GM10266 (cell line): Measurements from ENCODE around the gene PRPF39.
A peak's percentile ranks its signal among the peaks of the same experiment; 100 is the strongest.
"Not testable (repeated sequence)": the region's sequence is repeated elsewhere in the genome, so short reads cannot be mapped to it uniquely, and the experiment has no call there.

Experiments used
- DNase-seq: peaks from one replicate; pipeline ENCODE4 v3.0.0; 2012; ENCODE audit errors: extremely low spot score
- TF ChIP-seq, protein P1 (sequence below): IDR thresholded peaks from 2 replicates; pipeline ENCODE4 v1.5.1; 2012; ENCODE audit warnings: mild to moderate bottlenecking, low read depth; ENCODE audit not compliant: control insufficient read depth, insufficient read depth; ENCODE audit errors: missing control alignments

The PRPF39 gene

DNA sequence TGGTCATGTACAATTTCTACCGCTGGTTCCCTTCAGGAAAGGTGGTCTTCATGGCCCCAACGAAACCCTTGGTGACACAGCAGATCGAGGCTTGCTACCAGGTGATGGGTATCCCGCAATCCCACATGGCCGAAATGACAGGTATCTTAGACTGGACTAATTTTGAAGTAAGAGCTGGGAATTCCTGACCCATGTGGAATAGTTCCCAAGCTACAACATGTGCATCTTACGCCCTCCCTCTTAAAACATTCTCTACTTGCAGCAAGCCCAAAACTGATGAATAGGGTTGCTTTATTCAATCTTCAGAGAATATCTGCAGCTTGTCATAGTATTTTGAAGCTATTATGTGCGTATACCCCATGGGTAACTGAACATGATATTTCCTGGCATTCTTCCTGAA lies 52.5 kb downstream of the PRPF39 start:
- TF ChIP-seq, protein P1, sequence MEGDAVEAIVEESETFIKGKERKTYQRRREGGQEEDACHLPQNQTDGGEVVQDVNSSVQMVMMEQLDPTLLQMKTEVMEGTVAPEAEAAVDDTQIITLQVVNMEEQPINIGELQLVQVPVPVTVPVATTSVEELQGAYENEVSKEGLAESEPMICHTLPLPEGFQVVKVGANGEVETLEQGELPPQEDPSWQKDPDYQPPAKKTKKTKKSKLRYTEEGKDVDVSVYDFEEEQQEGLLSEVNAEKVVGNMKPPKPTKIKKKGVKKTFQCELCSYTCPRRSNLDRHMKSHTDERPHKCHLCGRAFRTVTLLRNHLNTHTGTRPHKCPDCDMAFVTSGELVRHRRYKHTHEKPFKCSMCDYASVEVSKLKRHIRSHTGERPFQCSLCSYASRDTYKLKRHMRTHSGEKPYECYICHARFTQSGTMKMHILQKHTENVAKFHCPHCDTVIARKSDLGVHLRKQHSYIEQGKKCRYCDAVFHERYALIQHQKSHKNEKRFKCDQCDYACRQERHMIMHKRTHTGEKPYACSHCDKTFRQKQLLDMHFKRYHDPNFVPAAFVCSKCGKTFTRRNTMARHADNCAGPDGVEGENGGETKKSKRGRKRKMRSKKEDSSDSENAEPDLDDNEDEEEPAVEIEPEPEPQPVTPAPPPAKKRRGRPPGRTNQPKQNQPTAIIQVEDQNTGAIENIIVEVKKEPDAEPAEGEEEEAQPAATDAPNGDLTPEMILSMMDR: no peak
- no peak for DNase-seq

DNA sequence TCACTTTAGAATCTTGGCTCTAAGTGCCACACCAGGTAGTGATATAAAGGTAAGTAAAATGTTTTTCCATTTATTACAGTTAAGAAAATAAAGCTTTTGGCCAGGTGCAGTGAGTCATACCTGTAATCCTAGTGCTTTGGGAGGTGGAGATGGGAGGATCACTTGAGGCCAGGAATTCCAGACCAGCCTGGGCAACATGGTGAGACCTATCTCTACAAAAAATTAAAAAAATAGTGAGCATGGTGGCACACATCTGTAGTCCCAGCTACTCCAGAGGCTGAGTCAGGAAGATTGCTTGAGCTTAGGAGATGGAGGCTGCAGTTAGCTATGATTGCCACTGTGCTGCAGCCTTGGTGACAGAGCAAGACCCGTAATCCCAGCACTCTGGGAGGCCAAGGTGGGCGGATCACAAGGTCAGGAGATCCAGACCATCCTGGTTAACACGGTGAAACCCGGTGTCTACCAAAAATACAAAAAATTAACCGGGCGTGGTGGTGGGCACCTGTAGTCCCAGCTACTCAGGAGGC lies 56.8 kb downstream of the PRPF39 start:
- TF ChIP-seq, protein P1: no peak

DNA sequence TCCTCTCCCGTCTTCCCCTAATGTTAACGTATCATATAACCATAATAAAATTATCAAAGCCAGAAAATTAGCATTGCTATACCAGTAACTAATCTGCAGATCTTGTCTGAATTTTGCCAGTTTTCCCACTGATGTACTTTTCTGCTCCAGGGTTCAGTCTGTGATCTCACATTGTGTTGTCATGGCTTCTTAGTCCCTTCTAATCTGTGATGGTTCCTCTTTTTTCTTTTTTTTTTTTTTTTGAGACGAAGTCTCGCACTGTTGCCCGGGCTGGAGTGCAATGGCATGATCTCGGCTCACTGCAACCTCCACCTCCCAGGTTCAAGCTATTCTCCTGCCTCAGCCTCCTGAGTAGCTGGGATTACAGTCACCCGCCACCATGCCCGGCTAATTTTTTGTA lies 58.2 kb downstream of the PRPF39 start:
- not testable (repeated sequence) for DNase-seq

More for the DNA sequence above, 56.8 kb downstream of the PRPF39 start:
- DNase-seq: no peak

DNA sequence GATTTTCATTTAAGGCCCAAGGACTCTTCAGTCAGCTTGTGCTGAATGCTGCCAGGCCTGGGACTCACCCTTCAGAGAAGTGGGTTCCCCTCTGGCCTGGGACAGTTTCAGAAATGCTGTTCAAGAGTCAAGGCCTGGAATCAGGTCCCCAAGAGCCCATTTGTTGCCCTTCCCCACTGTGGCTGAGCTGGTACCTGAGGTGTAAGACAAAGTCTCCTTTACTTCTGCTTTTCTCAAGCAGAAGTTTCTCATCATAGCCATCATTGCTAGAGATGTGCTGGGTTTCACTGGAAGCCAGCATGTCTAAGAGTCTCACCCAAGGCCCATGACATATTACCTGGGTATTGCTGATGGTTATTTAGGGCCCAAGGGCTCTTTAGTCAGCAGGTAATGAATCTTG lies 60.7 kb downstream of the PRPF39 start:
- no peak for DNase-seq
- TF ChIP-seq, protein P1: no peak

DNA sequence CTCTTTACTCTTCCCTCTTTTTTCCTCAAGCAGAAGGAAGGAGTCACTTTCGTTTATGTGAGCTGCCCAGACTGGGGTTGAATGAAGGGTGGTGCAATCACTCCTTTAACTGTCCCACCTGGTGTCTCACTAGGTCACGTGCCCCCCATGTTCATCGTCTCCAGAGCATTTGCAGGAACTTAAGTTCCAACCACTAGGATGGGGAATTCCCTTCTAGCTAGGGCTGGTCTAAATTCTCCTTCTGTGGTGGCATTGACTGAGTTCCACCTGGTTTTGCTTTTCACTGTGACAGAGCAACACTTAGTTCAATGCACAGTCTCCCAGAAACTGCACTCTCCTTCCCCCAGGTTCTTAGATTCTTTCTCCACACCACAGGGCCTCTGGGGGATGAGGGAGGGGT lies 61.3 kb downstream of the PRPF39 start:
- TF ChIP-seq, protein P1: no peak

DNA sequence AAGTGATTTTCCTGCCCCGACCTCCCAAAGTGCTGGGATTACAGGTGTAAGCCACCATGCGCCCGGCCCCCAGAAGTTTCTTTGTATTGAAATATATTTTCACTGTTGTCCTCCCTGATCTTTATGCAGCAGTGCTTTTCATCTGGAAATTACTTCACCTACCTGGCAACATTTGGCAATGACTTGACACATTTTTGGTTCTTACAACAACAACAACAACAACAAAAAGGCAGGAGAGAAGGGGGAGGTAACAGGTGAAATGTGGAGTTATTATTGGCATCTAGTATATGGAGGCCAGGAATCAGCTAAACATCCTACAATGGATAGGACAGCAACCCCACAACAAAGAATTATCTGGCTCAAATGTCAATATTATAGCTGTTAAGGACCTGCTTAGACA lies 65.7 kb downstream of the PRPF39 start:
- no peak for DNase-seq
- TF ChIP-seq, protein P1: no peak

More for the DNA sequence above, 61.3 kb downstream of the PRPF39 start:
- DNase-seq: no peak

DNA sequence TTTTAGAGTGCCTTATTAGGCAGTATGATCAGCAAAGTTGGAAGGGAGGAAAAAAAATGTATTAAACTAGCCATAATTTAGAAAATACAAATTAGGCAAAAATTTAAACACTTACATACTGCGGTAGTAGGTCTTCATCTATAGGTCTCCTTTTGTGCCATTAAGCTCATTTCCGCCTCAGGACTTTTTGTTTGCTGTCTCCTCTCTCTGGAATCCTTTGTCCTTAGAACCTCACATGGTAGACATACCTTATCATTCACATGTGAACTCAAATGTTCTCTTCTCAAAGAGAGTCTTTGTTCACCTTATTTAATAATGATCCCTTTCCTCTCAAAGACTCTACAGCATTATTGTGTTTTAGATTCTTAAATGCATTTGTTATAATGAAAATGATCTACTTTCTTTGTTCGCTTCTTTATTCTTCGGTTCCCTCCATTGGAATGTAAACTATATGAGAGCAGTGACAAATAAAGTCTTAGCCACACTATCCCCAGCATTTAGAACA lies 66.5 kb downstream of the PRPF39 start:
- no peak for DNase-seq
- TF ChIP-seq, protein P1: no peak

DNA sequence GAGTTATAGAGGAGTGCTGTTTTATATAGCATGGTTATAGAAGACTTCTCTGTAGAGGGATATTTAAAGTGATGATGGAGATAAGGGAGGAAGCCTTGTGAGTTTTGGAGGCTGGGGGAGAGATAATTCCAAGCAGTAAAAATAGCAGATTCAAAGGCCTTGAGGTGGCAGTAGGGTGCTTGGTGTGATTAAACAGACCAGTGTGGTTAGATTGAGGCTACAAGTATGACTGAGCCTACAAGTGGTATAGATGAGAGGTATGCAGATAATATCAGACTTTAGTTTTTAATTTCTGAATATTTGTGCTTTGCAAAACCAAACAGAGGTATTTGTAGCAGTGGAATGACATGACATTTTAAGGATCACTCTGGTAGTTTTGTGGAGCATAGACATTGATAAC lies 72.2 kb downstream of the PRPF39 start:
- no peak for DNase-seq
- TF ChIP-seq, protein P1: peak; percentile 4
